MM.1S (cell line): Measurements from ENCODE around the gene MAD1L1.

Experiments used
- EZH2 ChIP-seq: fragments of 300-600 bp; sonication (generic); optimal IDR thresholded peaks from 2 replicates; pipeline ENCODE3; 2017; ENCODE audit warnings: low read depth, mild to moderate bottlenecking, antibody characterized with exemption, low read length, mixed read lengths
- TF ChIP-seq, protein P1 (sequence below): fragments of 300-600 bp; sonication (generic); IDR thresholded peaks from 2 replicates; pipeline ENCODE4 v1.5.1; 2016; ENCODE audit warnings: antibody characterized with exemption, low read length, mixed read lengths

DNA sequence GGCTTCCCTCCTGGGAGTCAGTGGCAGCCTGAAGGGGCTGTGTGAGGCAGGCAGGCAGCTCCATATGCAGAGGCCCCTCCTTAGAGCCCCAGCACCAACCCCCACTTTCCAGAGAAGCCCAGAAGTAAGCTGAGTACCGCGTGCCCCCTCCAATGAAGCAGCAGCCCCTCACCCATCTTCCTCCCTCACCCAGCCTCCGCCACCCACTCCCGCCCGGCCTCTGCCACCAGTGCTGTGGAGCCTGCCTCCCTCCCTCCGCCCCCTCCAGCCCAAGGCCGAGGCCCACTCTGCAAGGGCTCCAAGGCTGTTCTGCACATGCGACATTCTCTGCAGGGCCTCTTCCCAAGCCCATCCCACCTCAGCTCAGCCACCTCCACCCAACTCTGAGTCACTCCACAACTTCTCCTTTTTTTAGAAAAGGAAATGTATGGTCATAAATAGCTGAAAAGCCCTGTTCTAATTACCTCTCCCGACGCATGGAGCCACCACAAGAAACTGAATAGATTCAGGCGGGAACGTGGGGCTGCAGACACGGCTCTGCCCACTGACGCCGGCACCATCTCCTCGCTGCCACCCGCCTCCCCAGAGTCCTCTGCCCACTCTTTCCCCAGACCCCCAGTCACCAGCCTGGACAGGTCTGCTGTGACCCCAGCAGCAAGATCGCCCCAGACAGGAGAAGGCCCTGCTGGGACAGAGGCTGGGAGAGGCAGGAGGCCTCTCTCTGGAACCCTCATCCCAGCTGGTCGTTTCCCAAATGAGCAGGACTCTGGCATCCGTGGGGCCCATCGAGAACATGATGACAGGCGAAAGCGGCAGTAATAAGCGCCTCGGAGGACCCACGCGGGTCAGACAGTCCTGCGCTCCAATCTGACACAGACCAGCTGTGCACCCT is 213.9 kb downstream of the MAD1L1 start:
- TF ChIP-seq, protein P1, sequence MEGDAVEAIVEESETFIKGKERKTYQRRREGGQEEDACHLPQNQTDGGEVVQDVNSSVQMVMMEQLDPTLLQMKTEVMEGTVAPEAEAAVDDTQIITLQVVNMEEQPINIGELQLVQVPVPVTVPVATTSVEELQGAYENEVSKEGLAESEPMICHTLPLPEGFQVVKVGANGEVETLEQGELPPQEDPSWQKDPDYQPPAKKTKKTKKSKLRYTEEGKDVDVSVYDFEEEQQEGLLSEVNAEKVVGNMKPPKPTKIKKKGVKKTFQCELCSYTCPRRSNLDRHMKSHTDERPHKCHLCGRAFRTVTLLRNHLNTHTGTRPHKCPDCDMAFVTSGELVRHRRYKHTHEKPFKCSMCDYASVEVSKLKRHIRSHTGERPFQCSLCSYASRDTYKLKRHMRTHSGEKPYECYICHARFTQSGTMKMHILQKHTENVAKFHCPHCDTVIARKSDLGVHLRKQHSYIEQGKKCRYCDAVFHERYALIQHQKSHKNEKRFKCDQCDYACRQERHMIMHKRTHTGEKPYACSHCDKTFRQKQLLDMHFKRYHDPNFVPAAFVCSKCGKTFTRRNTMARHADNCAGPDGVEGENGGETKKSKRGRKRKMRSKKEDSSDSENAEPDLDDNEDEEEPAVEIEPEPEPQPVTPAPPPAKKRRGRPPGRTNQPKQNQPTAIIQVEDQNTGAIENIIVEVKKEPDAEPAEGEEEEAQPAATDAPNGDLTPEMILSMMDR = no peak
- TF ChIP-seq EZH2 = no peak
